Osteoblast (primary cell): ENCODE measurements around the gene TMEM164. TPM values are rescaled to one million over a fixed set of nuclear protein-coding genes. Genes with fewer than 3 reads are reported as not detected.

Experiments used
- DNase-seq: peaks from one replicate; pipeline ENCODE4 v3.0.0; 2011; ENCODE audit warnings: low spot score, mixed read lengths; ENCODE audit not compliant: insufficient read length; ENCODE audit errors: missing footprints
- H2AFZ ChIP-seq: 2 replicates; pipeline ENCODE4 v1.6.0; 2011; ENCODE audit warnings: mild to moderate bottlenecking, low read length
- H3K27ac ChIP-seq: 2 replicates; pipeline ENCODE4 v1.5.1; 2011; ENCODE audit warnings: mild to moderate bottlenecking, low read depth, low read length, moderate library complexity
- H3K27me3 ChIP-seq: 2 replicates; pipeline ENCODE4 v1.6.0; 2012; ENCODE audit warnings: mild to moderate bottlenecking, control low read depth, inconsistent platforms, low read length, moderate library complexity; ENCODE audit not compliant: insufficient read depth
- H3K36me3 ChIP-seq: 2 replicates; pipeline ENCODE4 v1.5.1; 2011; ENCODE audit warnings: mild to moderate bottlenecking, low read length, control low read depth, moderate library complexity; ENCODE audit not compliant: insufficient read depth
- H3K4me1 ChIP-seq: 2 replicates; pipeline ENCODE4 v1.5.1; 2011; ENCODE audit warnings: mild to moderate bottlenecking, low read length, control low read depth, moderate library complexity; ENCODE audit not compliant: insufficient read depth
- H3K4me2 ChIP-seq: 2 replicates; pipeline ENCODE4 v1.6.0; 2011; ENCODE audit warnings: mild to moderate bottlenecking, low read length; ENCODE audit not compliant: insufficient read depth
- H3K4me3 ChIP-seq: fragments of 200-600 bp; sonication (generic); 3 replicates; pipeline ENCODE4 v1.5.1; 2012; ENCODE audit warnings: mild to moderate bottlenecking, low read length, inconsistent platforms; ENCODE audit not compliant: insufficient read depth
- H3K79me2 ChIP-seq: 2 replicates; pipeline ENCODE4 v1.6.0; 2012; ENCODE audit warnings: mild to moderate bottlenecking, low read length, control low read depth, inconsistent platforms; ENCODE audit not compliant: insufficient read depth
- H3K9me3 ChIP-seq: 2 replicates; pipeline ENCODE4 v1.5.1; 2011; ENCODE audit warnings: low read depth, low read length, control low read depth
- H4K20me1 ChIP-seq: 2 replicates; pipeline ENCODE4 v1.6.0; 2012; ENCODE audit warnings: mild to moderate bottlenecking, low read length, control low read depth; ENCODE audit not compliant: insufficient read depth
- total RNA-seq: library from RNA; depleted of rRNA; stranded (reverse); fragments of >200 nt; gene quantifications from 2 replicates; pipeline ENCODE4 v1.2.3, GENCODE V29; 2012
- TF ChIP-seq, protein P1 (sequence below): IDR thresholded peaks from 2 replicates; pipeline ENCODE4 v1.5.1; 2011; ENCODE audit warnings: mild to moderate bottlenecking, low read depth, low read length, moderate library complexity; ENCODE audit errors: extremely low read depth

Gene TMEM164
- total RNA-seq, 1 donor = 7.6 TPM

DNA sequence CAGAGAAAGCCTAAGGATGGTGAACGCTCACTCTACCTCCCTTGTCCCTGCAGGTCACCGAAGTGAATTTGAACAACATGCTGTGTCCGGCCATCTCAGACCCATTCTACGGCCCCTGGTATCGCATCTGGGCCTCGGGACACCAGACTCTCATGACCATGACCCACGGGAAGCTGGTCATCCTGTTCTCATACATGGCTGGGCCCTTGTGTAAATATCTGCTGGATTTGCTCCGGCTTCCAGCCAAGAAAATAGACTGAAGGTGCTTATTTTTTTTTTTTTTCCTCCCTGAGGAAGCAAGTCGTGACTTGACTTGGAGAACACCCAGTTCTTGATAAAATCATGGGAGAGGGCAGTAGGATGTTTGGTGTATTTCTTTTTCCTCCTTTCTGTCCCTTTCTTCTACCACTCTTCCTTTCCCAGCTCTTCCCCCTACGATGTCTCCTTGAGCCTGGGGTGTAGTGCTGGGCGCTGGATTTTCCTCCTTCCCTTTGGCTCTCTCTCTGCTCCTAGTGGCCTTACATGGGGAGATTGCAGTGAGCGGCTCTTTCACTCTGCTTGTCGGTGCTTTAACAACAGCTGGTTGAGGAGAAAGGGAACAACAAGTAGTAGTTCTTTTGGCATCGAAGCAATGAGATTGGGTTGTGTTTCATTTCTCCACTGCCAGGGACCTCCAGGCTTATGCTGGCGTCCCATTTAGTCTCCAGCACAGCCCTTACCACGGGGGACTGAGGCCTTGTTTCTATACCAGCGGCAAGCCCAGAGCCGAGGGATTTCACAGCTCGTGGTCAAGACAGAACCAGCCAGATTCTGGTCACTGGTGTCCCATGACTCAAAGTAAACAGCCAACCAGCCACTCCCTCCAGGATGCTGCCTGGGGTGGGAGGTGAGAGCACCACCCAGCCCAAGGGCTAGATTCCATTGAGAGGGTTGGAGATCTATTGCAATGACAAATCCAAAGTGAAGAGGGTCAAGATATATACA lies 170.6 kb downstream of the TMEM164 start:
- Histone ChIP-seq H3K9me3 (no peaks in the 10 kb centered on the region), H3K79me2 (no peaks in the 10 kb centered on the region), H3K27me3 (no peaks in the 10 kb centered on the region), H3K4me1 (peaks cover 7% of the 10 kb centered on the region), H3K27ac (no peak overlapping the region), H2AFZ (no peak overlapping the region), H4K20me1 (peaks cover 11% of the 10 kb centered on the region), H3K36me3 (no peaks in the 10 kb centered on the region), H3K4me3 (no peak overlapping the region), H3K4me2 (no peak overlapping the region)
- TF ChIP-seq, protein P1, sequence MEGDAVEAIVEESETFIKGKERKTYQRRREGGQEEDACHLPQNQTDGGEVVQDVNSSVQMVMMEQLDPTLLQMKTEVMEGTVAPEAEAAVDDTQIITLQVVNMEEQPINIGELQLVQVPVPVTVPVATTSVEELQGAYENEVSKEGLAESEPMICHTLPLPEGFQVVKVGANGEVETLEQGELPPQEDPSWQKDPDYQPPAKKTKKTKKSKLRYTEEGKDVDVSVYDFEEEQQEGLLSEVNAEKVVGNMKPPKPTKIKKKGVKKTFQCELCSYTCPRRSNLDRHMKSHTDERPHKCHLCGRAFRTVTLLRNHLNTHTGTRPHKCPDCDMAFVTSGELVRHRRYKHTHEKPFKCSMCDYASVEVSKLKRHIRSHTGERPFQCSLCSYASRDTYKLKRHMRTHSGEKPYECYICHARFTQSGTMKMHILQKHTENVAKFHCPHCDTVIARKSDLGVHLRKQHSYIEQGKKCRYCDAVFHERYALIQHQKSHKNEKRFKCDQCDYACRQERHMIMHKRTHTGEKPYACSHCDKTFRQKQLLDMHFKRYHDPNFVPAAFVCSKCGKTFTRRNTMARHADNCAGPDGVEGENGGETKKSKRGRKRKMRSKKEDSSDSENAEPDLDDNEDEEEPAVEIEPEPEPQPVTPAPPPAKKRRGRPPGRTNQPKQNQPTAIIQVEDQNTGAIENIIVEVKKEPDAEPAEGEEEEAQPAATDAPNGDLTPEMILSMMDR = no peak
- peak; percentile 90 for DNase-seq

DNA sequence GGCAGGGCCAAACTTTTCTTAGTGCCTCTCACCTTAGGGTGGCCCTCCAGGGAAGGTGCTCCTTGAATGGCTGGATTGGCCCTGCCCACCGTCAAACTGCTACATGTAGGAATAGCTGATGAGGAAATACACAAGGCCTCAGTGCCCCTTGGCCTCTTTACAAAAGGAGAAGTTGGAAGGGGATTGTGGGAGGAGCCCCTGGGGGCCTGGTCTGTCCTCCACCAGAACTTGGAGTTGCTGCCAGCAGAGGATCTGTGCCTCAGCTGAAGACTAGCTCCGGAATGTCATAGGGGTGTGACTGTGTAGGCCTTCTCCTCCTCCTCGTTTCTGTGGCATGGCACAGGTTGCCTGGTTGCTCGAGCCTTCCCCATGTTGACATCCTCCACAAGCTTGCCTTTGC lies 172.2 kb downstream of the TMEM164 start:
- no peaks in the 10 kb centered on the region for H3K79me2 ChIP-seq
- no peaks in the 10 kb centered on the region for H3K27me3 ChIP-seq
- no peaks in the 10 kb centered on the region for H3K36me3 ChIP-seq
- no peak overlapping the region for H3K4me2 ChIP-seq
- TF ChIP-seq, protein P1 = no peak
- H4K20me1 ChIP-seq = peaks cover 11% of the 10 kb centered on the region
- no peak overlapping the region for H2AFZ ChIP-seq
- DNase-seq = no peak
- H3K27ac ChIP-seq = no peak overlapping the region
- H3K9me3 ChIP-seq = no peaks in the 10 kb centered on the region
- H3K4me3 ChIP-seq = no peak overlapping the region
- H3K4me1 ChIP-seq = peaks cover 3% of the 10 kb centered on the region

DNA sequence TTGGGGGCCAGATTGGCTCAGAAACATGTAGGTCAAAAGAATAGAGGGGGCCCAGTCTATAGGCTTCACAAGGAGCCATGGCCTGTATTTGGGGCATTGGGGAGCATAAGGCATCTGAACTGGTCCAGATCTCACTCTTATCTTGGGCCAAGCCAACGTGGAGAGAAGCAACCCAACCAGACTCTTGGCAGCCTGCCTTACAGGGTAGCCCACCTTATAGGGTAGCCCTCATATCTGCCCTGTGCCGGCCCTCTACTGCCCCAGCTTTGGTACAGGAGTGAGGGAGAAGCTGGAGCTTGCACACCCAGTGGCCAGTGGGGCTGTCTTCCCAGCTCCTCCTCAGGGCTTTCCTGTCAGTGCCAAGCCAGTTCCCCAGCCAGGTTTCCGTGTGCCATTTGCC lies 172.8 kb downstream of the TMEM164 start:
- TF ChIP-seq, protein P1 = no peak
- peaks cover 11% of the 10 kb centered on the region for H4K20me1 ChIP-seq
- H3K4me2 ChIP-seq = no peak overlapping the region
- no peaks in the 10 kb centered on the region for H3K79me2 ChIP-seq
- no peaks in the 10 kb centered on the region for H3K9me3 ChIP-seq
- no peak for DNase-seq
- H3K27ac ChIP-seq = no peak overlapping the region
- no peaks in the 10 kb centered on the region for H3K27me3 ChIP-seq
- peaks cover 9% of the 10 kb centered on the region for H3K4me1 ChIP-seq
- no peaks in the 10 kb centered on the region for H3K36me3 ChIP-seq
- no peak overlapping the region for H3K4me3 ChIP-seq
- H2AFZ ChIP-seq = no peak overlapping the region

DNA sequence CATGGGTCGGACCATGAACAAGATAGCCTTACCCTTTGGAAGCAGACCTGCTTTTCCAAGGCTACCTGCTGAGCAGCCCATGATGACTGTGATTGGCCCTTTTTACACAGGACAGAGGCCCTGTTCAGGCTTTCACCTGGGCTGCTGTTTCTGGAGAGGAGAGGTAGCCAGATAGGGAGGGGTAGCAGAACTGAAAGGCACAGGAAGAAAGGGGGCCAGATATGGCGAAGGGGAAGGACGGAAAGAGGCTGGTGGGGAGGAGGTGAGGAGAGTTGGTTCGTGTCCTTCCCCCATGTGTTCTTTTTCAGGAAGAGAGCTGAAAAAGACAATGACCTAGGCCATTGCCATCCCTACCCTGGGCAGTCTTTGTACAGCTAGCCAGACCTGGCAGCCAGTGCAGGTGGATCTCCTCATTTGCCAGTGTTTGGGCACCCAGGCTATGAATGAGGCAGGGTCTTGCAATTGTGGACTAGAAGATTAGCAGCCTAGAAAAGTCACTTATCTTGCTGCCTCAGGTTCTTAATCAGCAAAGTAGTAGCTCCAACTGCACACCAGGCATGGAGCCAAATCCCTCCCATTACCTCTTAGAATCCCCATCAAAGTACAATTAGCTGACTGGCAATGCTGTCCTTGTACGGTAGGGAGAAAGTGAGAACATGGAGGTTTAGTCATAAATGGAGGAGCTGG lies 175.4 kb downstream of the TMEM164 start:
- Histone ChIP-seq H3K36me3 (no peaks in the 10 kb centered on the region), H4K20me1 (peaks cover 6% of the 10 kb centered on the region), H3K4me3 (no peak overlapping the region), H3K9me3 (no peaks in the 10 kb centered on the region), H3K79me2 (no peaks in the 10 kb centered on the region), H3K27me3 (no peaks in the 10 kb centered on the region), H3K4me2 (no peak overlapping the region), H3K4me1 (peaks cover 30% of the 10 kb centered on the region), H2AFZ (no peak overlapping the region), H3K27ac (no peak overlapping the region)
- DNase-seq = no peak
- TF ChIP-seq, protein P1 = no peak
